Gastroesophageal sphincter (tissue), 4 donors: ENCODE measurements around the gene FUT9. TPM values are rescaled to one million over a fixed set of nuclear protein-coding genes. Genes with fewer than 3 reads are reported as not detected.

Source experiments
- ATAC-seq: fragments of 150-250 bp; one replicate; pipeline ENCODE4 v1.9.1; 2016; ENCODE audit warnings: mild to moderate bottlenecking, moderate library complexity
- H3K27ac ChIP-seq, 4 donors: fragments of 200-600 bp; sonication (generic) in 3 of 4; 1 replicate in 3 of 4; 2 replicates in 1 of 4; pipeline ENCODE4 v1.5.1; 2016 to 2019
- H3K27me3 ChIP-seq: fragments of 200-600 bp; sonication (generic); one replicate; pipeline ENCODE4 v1.5.1; 2019
- H3K36me3 ChIP-seq, 2 donors: fragments of 200-600 bp; sonication (generic); one replicate each; pipeline ENCODE4 v1.5.1; 2019; ENCODE audit warnings: control low read depth in 1 of 2
- H3K4me1 ChIP-seq, 3 donors: fragments of 200-600 bp; sonication (generic); 1 replicate in 2 of 3; 2 replicates in 1 of 3; pipeline ENCODE4 v1.5.1; 2016 to 2019; ENCODE audit warnings: control low read depth in 2 of 3
- H3K4me3 ChIP-seq, 2 donors: fragments of 200-600 bp; sonication (generic); one replicate each; pipeline ENCODE4 v1.5.1; 2019; ENCODE audit warnings: mild to moderate bottlenecking in 1 of 2, moderate library complexity in 1 of 2
- H3K9me3 ChIP-seq, 3 donors: fragments of 200-600 bp; sonication (generic); one replicate each; pipeline ENCODE4 v1.5.1; 2017 to 2019; ENCODE audit warnings: control low read depth in 2 of 3
- CTCF ChIP-seq, 4 experiments: fragments of 200-600 bp in 2 of 4; fragments of 450-650 bp in 2 of 4; sonication (generic) in 1 of 4; IDR thresholded peaks; one replicate each; pipeline ENCODE4 v1.5.1; 2017 to 2019; ENCODE audit warnings: antibody characterized with exemption in 4 of 4, mild to moderate bottlenecking in 2 of 4, moderate library complexity in 2 of 4
- EP300 ChIP-seq: sonication (generic); formaldehyde crosslinking; IDR thresholded peaks from one replicate; pipeline ENCODE4 v1.6.1; 2017; ENCODE audit warnings: antibody characterized with exemption, mild to moderate bottlenecking
- POLR2A ChIP-seq, 2 donors: fragments of 450-650 bp; IDR thresholded peaks; one replicate each; pipeline ENCODE4 v1.6.1; 2017; ENCODE audit warnings: antibody characterized with exemption in 2 of 2, mild to moderate bottlenecking in 2 of 2, moderate library complexity in 1 of 2
- POLR2AphosphoS5 ChIP-seq: sonication (generic); formaldehyde crosslinking; IDR thresholded peaks from one replicate; pipeline ENCODE4 v1.6.1; 2017; ENCODE audit warnings: antibody characterized with exemption
- WGBS, 2 donors: methylation state at CpG; one replicate each; pipeline ENCODE4 v1.1.5; 2018; ENCODE audit warnings: low coverage in 1 of 2; 5-methylcytosine and 5-hydroxymethylcytosine counted together
- total RNA-seq, 4 donors: library from RNA; depleted of rRNA; stranded (reverse); fragments of >200 nt; gene quantifications; one replicate each; pipeline ENCODE4 v1.1.0, GENCODE V29; 2016

The FUT9 gene
- total RNA-seq, 4 donors from 2014 or later = under 0.01 TPM; not detected in 3

- ATAC-seq = no peak
- no peak overlapping the region for H3K4me3 ChIP-seq
- H3K27me3 ChIP-seq = no peaks in the 10 kb centered on the region
- no peaks in the 10 kb centered on the region for H3K9me3 ChIP-seq
- no peaks in the 10 kb centered on the region for H3K4me1 ChIP-seq
- no peak overlapping the region for H3K27ac ChIP-seq
- no peak for TF ChIP-seq POLR2AphosphoS5
- no peak for TF ChIP-seq CTCF (IDR thresholded peaks at IDR 0.05)
- TF ChIP-seq EP300 = no peak
- no peak for TF ChIP-seq POLR2A (IDR thresholded peaks at IDR 0.05)
- WGBS, 2 donors = 100% methylated on average over 1 of the region's 2 CpGs; no CpG with 5 or more reads in 1 of the 2 donors
- H3K36me3 ChIP-seq = no peaks in the 10 kb centered on the region
Measured at GRCh38 chr6:96171112-96171511, 155.3 kb downstream of the FUT9 start.

- H3K27ac ChIP-seq = no peak overlapping the region
- no peaks in the 10 kb centered on the region for H3K36me3 ChIP-seq
- H3K4me3 ChIP-seq = no peak overlapping the region
- H3K4me1 ChIP-seq = no peaks in the 10 kb centered on the region
- WGBS, 2 donors = 0% methylated on average over 2 of the region's 2 CpGs
- no peaks in the 10 kb centered on the region for H3K9me3 ChIP-seq
- TF ChIP-seq POLR2AphosphoS5 = no peak
- no peak for TF ChIP-seq CTCF (IDR thresholded peaks at IDR 0.05)
- no peak for TF ChIP-seq EP300
- TF ChIP-seq POLR2A (IDR thresholded peaks at IDR 0.05) = no peak
- no peak for ATAC-seq
- no peaks in the 10 kb centered on the region for H3K27me3 ChIP-seq
Measured at GRCh38 chr6:96184798-96185197, 169.0 kb downstream of the FUT9 start.

- Histone ChIP-seq H3K9me3 (no peaks in the 10 kb centered on the region), H3K27ac (no peak overlapping the region), H3K36me3 (no peaks in the 10 kb centered on the region), H3K4me1 (no peaks in the 10 kb centered on the region), H3K27me3 (no peaks in the 10 kb centered on the region), H3K4me3 (no peak overlapping the region)
- WGBS, 2 donors = 26 to 44% methylated on average over 2 of the region's 2 CpGs
- no peak for ATAC-seq
- TF ChIP-seq POLR2A (IDR thresholded peaks at IDR 0.05) (no peak), CTCF (IDR thresholded peaks at IDR 0.05) (no peak), EP300 (no peak), POLR2AphosphoS5 (no peak)
Measured at GRCh38 chr6:96186094-96186493, 170.3 kb downstream of the FUT9 start.

GRCh38 chr6:96186516-96187195 is 170.9 kb downstream of the FUT9 start:
- Histone ChIP-seq H3K4me1 (no peaks in the 10 kb centered on the region), H3K4me3 (no peak overlapping the region), H3K9me3 (no peaks in the 10 kb centered on the region), H3K36me3 (no peaks in the 10 kb centered on the region), H3K27me3 (no peaks in the 10 kb centered on the region), H3K27ac (no peak overlapping the region)
- WGBS, 2 donors = 0 to 21% methylated on average over 1 to 2 of the region's 2 CpGs
- no peak for ATAC-seq
- TF ChIP-seq CTCF (IDR thresholded peaks at IDR 0.05) = no peak
- TF ChIP-seq POLR2A (IDR thresholded peaks at IDR 0.05) = no peak
- no peak for TF ChIP-seq EP300
- TF ChIP-seq POLR2AphosphoS5 = no peak

GRCh38 chr6:96194675-96195074 is 178.9 kb downstream of the FUT9 start:
- H3K4me3 ChIP-seq = no peak overlapping the region
- H3K27ac ChIP-seq = no peak overlapping the region
- H3K36me3 ChIP-seq = no peaks in the 10 kb centered on the region
- WGBS, 2 donors = 17% methylated on average over 1 of the region's 1 CpG; no CpG with 5 or more reads in 1 of the 2 donors
- TF ChIP-seq POLR2A (IDR thresholded peaks at IDR 0.05) (no peak), POLR2AphosphoS5 (no peak), CTCF (IDR thresholded peaks at IDR 0.05) (no peak), EP300 (no peak)
- ATAC-seq = no peak
- no peaks in the 10 kb centered on the region for H3K9me3 ChIP-seq
- H3K4me1 ChIP-seq = no peaks in the 10 kb centered on the region
- no peaks in the 10 kb centered on the region for H3K27me3 ChIP-seq
